ENCODE data around the gene ITGA3.

DNA sequence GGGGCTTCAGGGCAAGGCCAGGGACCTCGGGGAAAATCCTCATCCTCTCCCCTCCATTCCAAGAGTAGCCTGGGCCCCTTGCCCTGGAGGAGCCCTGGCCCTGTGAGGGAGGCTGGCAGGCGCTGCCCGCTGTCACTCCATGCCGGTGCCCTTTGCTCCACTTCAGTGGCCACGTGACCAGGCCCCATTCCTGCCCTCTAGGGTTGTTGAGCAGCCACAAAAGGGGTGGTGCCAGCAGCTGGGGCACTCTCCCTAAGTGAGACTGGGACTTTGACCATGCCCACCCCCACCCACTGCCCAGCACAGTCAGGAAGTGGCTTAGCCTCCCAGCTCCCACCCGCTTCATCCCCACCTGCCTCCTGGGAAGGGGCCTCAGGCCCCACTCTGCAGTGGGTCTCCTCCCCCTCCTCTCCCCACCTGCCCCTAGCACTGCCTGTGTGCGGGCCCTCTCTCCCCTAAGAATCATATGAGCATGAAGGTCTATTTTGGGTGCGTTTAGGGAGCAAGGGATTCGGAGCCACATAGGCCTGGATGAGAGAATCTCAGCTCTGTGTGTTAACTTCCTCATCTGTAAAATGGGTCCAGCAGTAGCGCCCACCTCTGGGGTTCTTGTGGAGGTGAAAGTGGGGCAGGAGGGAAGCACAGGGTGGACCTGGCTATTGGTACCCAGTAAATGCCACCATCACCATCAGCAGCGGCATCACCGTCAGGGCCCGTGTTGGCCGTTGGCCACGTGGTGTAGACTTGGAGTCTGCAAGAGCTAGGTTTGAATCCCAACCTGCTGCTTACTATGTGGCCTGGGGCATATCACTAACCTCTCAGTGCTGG is 46.5 kb downstream of the ITGA3 start:
- TF ChIP-seq, protein P1, sequence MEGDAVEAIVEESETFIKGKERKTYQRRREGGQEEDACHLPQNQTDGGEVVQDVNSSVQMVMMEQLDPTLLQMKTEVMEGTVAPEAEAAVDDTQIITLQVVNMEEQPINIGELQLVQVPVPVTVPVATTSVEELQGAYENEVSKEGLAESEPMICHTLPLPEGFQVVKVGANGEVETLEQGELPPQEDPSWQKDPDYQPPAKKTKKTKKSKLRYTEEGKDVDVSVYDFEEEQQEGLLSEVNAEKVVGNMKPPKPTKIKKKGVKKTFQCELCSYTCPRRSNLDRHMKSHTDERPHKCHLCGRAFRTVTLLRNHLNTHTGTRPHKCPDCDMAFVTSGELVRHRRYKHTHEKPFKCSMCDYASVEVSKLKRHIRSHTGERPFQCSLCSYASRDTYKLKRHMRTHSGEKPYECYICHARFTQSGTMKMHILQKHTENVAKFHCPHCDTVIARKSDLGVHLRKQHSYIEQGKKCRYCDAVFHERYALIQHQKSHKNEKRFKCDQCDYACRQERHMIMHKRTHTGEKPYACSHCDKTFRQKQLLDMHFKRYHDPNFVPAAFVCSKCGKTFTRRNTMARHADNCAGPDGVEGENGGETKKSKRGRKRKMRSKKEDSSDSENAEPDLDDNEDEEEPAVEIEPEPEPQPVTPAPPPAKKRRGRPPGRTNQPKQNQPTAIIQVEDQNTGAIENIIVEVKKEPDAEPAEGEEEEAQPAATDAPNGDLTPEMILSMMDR (IDR thresholded peaks at IDR 0.05) = no peak
- TF ChIP-seq EP300 (IDR thresholded peaks at IDR 0.05) = no peak
